BJ (cell line): Measurements from ENCODE around the gene OLFML1. TPM values are rescaled to one million over a fixed set of nuclear protein-coding genes. Genes with fewer than 3 reads are reported as not detected.

ENCODE experiments used
- CTCF ChIA-PET: fragments of 350-600 bp; formaldehyde crosslinking; extraction: SDS; loops from one replicate; lab custom pipeline; 2021; ENCODE audit warnings: antibody characterized with exemption, inconsistent platforms; lab: Yijun Ruan, JAX
- POLR2A ChIA-PET: fragments of 300-600 bp; sonication (Branson Sonifier 250); formaldehyde crosslinking; extraction: SDS; loops from one replicate; lab custom pipeline; 2021; ENCODE audit warnings: antibody characterized with exemption; lab: Charles Lee
- DNase-seq: peaks from one replicate; pipeline ENCODE4 v3.0.0-alpha.2; 2011; ENCODE audit warnings: low read depth
- H3K27me3 ChIP-seq: 2 replicates; pipeline ENCODE4 v1.6.0; 2011; ENCODE audit warnings: low read length; ENCODE audit not compliant: control insufficient read depth, insufficient read depth
- H3K36me3 ChIP-seq: 2 replicates; pipeline ENCODE4 v1.5.1; 2011; ENCODE audit warnings: low read length; ENCODE audit not compliant: control insufficient read depth, insufficient read depth
- H3K4me3 ChIP-seq: 2 replicates; pipeline ENCODE4 v1.5.1; 2011; ENCODE audit warnings: low read depth, mild to moderate bottlenecking, control low read depth, low read length
- polyA plus RNA-seq: library from polyadenylated mRNA; depleted of rRNA; stranded (reverse); fragments of >200 nt; gene quantifications from 2 replicates; pipeline ENCODE4 v1.2.3, GENCODE V29; 2011
- TF ChIP-seq, protein P1 (sequence below): IDR thresholded peaks from 2 replicates; pipeline ENCODE4 v1.5.1; 2011; ENCODE audit warnings: low read depth, mild to moderate bottlenecking, control low read depth, inconsistent platforms, low read length, moderate library complexity; ENCODE audit not compliant: insufficient read depth

Gene OLFML1
- polyA plus RNA-seq, 1 experiment, result 1.1 TPM

DNA sequence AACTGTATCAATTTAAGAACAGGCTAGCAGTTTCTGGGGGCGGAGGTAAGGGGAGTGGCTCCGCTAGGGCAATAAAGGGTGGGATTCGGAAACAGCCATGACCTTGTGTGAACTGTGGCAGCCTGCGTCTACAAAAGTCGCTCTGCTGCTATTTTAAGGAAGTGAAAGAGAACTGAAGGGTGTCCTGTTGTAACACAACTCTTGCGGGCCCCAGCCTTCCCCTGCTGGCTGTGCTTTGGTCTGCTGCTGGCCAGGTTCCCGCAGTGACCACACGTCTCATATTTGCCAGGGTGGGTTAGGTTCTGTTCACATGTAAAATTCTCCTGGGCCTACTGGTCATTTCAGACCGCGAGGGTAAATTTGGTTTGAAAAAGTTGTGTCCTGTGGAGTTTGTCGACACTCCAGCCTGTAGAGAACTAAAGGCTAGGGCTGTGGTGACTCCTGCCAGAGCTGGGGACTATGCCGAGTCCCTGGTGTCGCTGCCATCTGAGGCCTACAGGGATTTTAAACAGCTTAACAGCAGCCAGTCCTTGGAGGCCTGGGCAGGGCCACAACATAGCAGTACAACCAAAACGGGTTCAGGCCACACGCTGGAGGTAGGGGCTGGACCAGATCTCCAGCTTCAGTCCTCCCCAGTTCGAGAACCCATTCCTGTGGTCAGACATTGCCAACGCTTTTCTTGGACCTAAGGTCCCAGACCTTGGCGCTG, 27.4 kb downstream of the OLFML1 start:
- DNase-seq, result no peak
- POLR2A ChIA-PET, result no interaction called here

GRCh38 chr11:7513234-7514098, 28.2 kb downstream of the OLFML1 start, which contains the start of gene PPFIBP2:
TSS of gene PPFIBP2 (plus strand) at chr11:7513999. CDS start at chr11:7549476, 35,477 bp downstream.
- TF ChIP-seq, protein P1, sequence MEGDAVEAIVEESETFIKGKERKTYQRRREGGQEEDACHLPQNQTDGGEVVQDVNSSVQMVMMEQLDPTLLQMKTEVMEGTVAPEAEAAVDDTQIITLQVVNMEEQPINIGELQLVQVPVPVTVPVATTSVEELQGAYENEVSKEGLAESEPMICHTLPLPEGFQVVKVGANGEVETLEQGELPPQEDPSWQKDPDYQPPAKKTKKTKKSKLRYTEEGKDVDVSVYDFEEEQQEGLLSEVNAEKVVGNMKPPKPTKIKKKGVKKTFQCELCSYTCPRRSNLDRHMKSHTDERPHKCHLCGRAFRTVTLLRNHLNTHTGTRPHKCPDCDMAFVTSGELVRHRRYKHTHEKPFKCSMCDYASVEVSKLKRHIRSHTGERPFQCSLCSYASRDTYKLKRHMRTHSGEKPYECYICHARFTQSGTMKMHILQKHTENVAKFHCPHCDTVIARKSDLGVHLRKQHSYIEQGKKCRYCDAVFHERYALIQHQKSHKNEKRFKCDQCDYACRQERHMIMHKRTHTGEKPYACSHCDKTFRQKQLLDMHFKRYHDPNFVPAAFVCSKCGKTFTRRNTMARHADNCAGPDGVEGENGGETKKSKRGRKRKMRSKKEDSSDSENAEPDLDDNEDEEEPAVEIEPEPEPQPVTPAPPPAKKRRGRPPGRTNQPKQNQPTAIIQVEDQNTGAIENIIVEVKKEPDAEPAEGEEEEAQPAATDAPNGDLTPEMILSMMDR, result peak; percentile 76
- no peak for DNase-seq
- POLR2A ChIA-PET, result no interaction called here
- no peaks in the 10 kb centered on the region for H3K36me3 ChIP-seq
- CTCF ChIA-PET, result interaction anchor here (0.6 to 7.1 kb wide), 36 partner anchors 8 to 214 kb away, joined by 3 to 48 read pairs (median 4); partner anchors contain the start of gene OLFML1
- peak within 1 kb of the TSS; percentile 67 for H3K4me3 ChIP-seq
- peaks cover 4% of the 10 kb centered on the region for H3K27me3 ChIP-seq

More for the DNA sequence above, 27.4 kb downstream of the OLFML1 start:
- Histone ChIP-seq H3K36me3 (no peaks in the 10 kb centered on the region), H3K4me3 (peak overlapping the region; percentile 67), H3K27me3 (peaks cover 4% of the 10 kb centered on the region)
- CTCF ChIA-PET, result interaction anchor here (0.6 to 7.1 kb wide), 30 partner anchors 9 to 180 kb away, joined by 3 to 48 read pairs (median 5); no protein-coding TSS in a partner anchor
- TF ChIP-seq, protein P1, result peak; percentile 32; the same call in 1 of the 2 replicates

- CTCF ChIA-PET, result interaction anchor here (0.6 to 7.1 kb wide), 30 partner anchors 8 to 214 kb away, joined by 3 to 48 read pairs (median 4); partner anchors contain the start of gene OLFML1
- TF ChIP-seq, protein P1, result peak; percentile 21; the same call in 1 of the 2 replicates
- H3K27me3 ChIP-seq, result peaks cover 4% of the 10 kb centered on the region
- peak overlapping the region; percentile 67 for H3K4me3 ChIP-seq
- POLR2A ChIA-PET, result no interaction called here
- no peak for DNase-seq
- no peaks in the 10 kb centered on the region for H3K36me3 ChIP-seq
Observed at GRCh38 chr11:7514099-7514591, 28.8 kb downstream of the OLFML1 start.

GRCh38 chr11:7515447-7515886, 30.2 kb downstream of the OLFML1 start:
- H3K4me3 ChIP-seq, result no peak overlapping the region
- ChIA-PET POLR2A (no interaction called here), CTCF (interaction anchor here (0.7 to 7.1 kb wide), 6 partner anchors 33 to 179 kb away, joined by 3 to 48 read pairs (median 4); no protein-coding TSS in a partner anchor)
- TF ChIP-seq, protein P1, result no peak
- H3K27me3 ChIP-seq, result peaks cover 4% of the 10 kb centered on the region
- no peak for DNase-seq
- no peaks in the 10 kb centered on the region for H3K36me3 ChIP-seq
